Upper lobe of left lung (tissue), 6 donors: ENCODE data around the gene NBEA. TPM values are rescaled to one million over a fixed set of nuclear protein-coding genes. Genes with fewer than 3 reads are reported as not detected.

Experiments used
- ATAC-seq, 2 donors: fragments of 200-7000 bp; cut with Tn5 transposase; one replicate each; pipeline ENCODE4 v1.9.1; 2022; ENCODE audit warnings: mild to moderate bottlenecking in 2 of 2, moderate library complexity in 2 of 2; ENCODE audit not compliant: low FRiP score in 2 of 2
- DNase-seq, 2 donors: peaks; one replicate each; pipeline ENCODE4 v3.0.0-alpha.2; 2019 to 2020
- H3K27ac ChIP-seq, 4 donors: fragments of 200-600 bp; sonication (generic); one replicate each; pipeline ENCODE4 v1.5.1; 2016 to 2019
- H3K27me3 ChIP-seq, 4 donors: fragments of 200-600 bp; sonication (generic); one replicate each; pipeline ENCODE4 v1.5.1; 2017 to 2019
- H3K36me3 ChIP-seq, 4 donors: fragments of 200-600 bp; sonication (generic); one replicate each; pipeline ENCODE4 v1.5.1; 2016 to 2019
- H3K4me1 ChIP-seq, 4 donors: fragments of 200-600 bp; sonication (generic); one replicate each; pipeline ENCODE4 v1.5.1; 2018 to 2019
- H3K4me3 ChIP-seq, 4 donors: fragments of 200-600 bp; sonication (generic); one replicate each; pipeline ENCODE4 v1.5.1; 2017 to 2019; ENCODE audit warnings: mild to moderate bottlenecking in 2 of 4, moderate library complexity in 1 of 4
- H3K9me3 ChIP-seq, 4 donors: fragments of 200-600 bp; sonication (generic); one replicate each; pipeline ENCODE4 v1.5.1; 2018 to 2019
- EP300 ChIP-seq, 4 donors: sonication (generic); formaldehyde crosslinking; IDR thresholded peaks; one replicate each; pipeline ENCODE4 v1.5.1; 2017; ENCODE audit warnings: antibody characterized with exemption in 4 of 4, control low read depth in 2 of 4
- POLR2A ChIP-seq, 4 donors: fragments of 450-650 bp; IDR thresholded peaks; one replicate each; pipeline ENCODE4 v1.5.1; 2016 to 2017; ENCODE audit warnings: antibody characterized with exemption in 4 of 4, mild to moderate bottlenecking in 2 of 4
- POLR2AphosphoS5 ChIP-seq, 2 donors: sonication (generic); formaldehyde crosslinking; IDR thresholded peaks; one replicate each; pipeline ENCODE4 v1.5.1; 2017; ENCODE audit warnings: antibody characterized with exemption in 2 of 2
- WGBS, 2 donors: methylation state at CpG; one replicate each; pipeline ENCODE4 v1.1.5; 2017 to 2018; 5-methylcytosine and 5-hydroxymethylcytosine counted together
- total RNA-seq, 6 donors: library from RNA; depleted of rRNA in 4 of 6; stranded (reverse); fragments of >200 nt in 4 of 6; gene quantifications; one replicate each; pipeline versions ENCODE4 v1.1.0 to v1.2.1, GENCODE V29; 2016 to 2021
- TF ChIP-seq, protein P1 (sequence below), 6 experiments: fragments of 450-650 bp in 4 of 6; fragments of 200-600 bp in 2 of 6; sonication (generic) in 2 of 6; IDR thresholded peaks; one replicate each; pipeline ENCODE4 v1.5.1; 2016 to 2019; ENCODE audit warnings: antibody characterized with exemption in 6 of 6
- donor health status: DM: no; HTN: no; CAD: no; lungs with moderate emphysema.
- donor health status: DM: no; HTN: yes; CAD: no; lungs with severe emphysema.

NBEA gene
- total RNA-seq, 6 donors from 2014 or later = 2.7 to 21.4 (median 5.5) TPM

GRCh38 chr13:35714121-35714520 is 772.1 kb downstream of the NBEA start:
- no peaks in the 10 kb centered on the region for H3K9me3 ChIP-seq
- 71 to 75% methylated on average over 6 of the region's 6 CpGs for WGBS, 2 donors

DNA sequence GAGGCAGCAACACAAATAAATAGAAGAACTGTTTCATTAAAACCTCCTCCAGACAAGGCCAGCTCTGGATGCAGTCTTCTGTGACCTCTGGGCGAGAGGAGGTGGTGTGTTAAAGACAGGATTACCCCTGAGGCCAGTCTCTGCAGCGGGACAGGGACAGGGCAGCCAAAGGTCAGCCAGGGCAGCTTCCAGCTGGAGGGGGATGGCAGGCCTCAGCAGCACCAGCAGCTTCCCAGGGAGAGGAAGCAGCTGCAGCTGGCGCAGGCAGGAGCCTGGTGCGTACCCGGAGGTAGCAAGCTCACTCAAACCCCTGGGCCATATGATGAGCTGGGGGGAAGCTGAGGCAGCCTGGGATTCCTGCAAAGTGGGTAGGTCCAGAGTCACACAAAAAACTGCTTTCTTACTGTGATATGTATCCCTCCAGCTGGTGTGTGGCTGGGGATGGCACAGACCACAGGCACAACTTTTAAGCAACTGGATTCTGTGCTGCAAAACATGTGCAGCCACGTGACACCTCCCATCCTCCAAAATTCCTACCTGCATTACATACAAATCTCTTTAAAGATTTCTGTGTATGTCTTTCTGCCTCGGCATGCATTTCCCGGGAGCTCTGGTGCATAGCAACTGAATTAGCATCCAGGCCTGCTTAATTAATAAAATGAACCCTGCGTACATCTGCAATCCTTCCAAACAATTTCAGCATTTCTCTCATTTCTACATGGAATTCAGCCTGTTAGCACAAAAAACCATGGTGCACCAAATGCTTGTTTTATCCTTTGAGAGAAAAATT is 772.7 kb downstream of the NBEA start:
- no peaks in the 10 kb centered on the region for H3K27me3 ChIP-seq
- TF ChIP-seq POLR2AphosphoS5 (IDR thresholded peaks at IDR 0.05) (peak in 1 of 2 donors; percentile 23), POLR2A (IDR thresholded peaks at IDR 0.05) (no peak), EP300 (IDR thresholded peaks at IDR 0.05) (no peak)
- TF ChIP-seq, protein P1, sequence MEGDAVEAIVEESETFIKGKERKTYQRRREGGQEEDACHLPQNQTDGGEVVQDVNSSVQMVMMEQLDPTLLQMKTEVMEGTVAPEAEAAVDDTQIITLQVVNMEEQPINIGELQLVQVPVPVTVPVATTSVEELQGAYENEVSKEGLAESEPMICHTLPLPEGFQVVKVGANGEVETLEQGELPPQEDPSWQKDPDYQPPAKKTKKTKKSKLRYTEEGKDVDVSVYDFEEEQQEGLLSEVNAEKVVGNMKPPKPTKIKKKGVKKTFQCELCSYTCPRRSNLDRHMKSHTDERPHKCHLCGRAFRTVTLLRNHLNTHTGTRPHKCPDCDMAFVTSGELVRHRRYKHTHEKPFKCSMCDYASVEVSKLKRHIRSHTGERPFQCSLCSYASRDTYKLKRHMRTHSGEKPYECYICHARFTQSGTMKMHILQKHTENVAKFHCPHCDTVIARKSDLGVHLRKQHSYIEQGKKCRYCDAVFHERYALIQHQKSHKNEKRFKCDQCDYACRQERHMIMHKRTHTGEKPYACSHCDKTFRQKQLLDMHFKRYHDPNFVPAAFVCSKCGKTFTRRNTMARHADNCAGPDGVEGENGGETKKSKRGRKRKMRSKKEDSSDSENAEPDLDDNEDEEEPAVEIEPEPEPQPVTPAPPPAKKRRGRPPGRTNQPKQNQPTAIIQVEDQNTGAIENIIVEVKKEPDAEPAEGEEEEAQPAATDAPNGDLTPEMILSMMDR (IDR thresholded peaks at IDR 0.05) = no peak
- ATAC-seq = no peak
- peak in 1 of 2 donors; percentile 54 for DNase-seq
- H3K4me1 ChIP-seq = peaks cover 0 to 2% (median 0%) of the 10 kb centered on the region in 4 donors
- no peaks in the 10 kb centered on the region for H3K9me3 ChIP-seq
- no peak overlapping the region for H3K4me3 ChIP-seq
- no peak overlapping the region for H3K27ac ChIP-seq
- 68 to 82% methylated on average over 6 to 9 of the region's 9 CpGs for WGBS, 2 donors
- no peaks in the 10 kb centered on the region for H3K36me3 ChIP-seq

More at GRCh38 chr13:35714121-35714520, 772.1 kb downstream of the NBEA start:
- TF ChIP-seq, protein P1 (IDR thresholded peaks at IDR 0.05) = no peak
- no peak for TF ChIP-seq POLR2AphosphoS5 (IDR thresholded peaks at IDR 0.05)
- TF ChIP-seq EP300 (IDR thresholded peaks at IDR 0.05) = no peak
- TF ChIP-seq POLR2A (IDR thresholded peaks at IDR 0.05) = no peak
- H3K27ac ChIP-seq = no peak overlapping the region
- peaks cover 0 to 2% (median 0%) of the 10 kb centered on the region in 4 donors for H3K4me1 ChIP-seq
- no peak for DNase-seq
- ATAC-seq = no peak
- no peaks in the 10 kb centered on the region for H3K27me3 ChIP-seq
- H3K36me3 ChIP-seq = no peaks in the 10 kb centered on the region
- H3K4me3 ChIP-seq = no peak overlapping the region

- no peaks in the 10 kb centered on the region for H3K27me3 ChIP-seq
- WGBS, 2 donors = 64 to 67% methylated on average over 4 of the region's 4 CpGs
- no peak overlapping the region for H3K4me3 ChIP-seq
- H3K36me3 ChIP-seq = no peaks in the 10 kb centered on the region
- H3K4me1 ChIP-seq = peaks cover 0 to 7% (median 5%) of the 10 kb centered on the region in 4 donors
- no peak overlapping the region for H3K27ac ChIP-seq
- H3K9me3 ChIP-seq = no peaks in the 10 kb centered on the region
- TF ChIP-seq POLR2AphosphoS5 (IDR thresholded peaks at IDR 0.05) (no peak), EP300 (IDR thresholded peaks at IDR 0.05) (peak in 1 of 4 donors; percentile 39), POLR2A (IDR thresholded peaks at IDR 0.05) (no peak)
- TF ChIP-seq, protein P1 (IDR thresholded peaks at IDR 0.05) = no peak
- DNase-seq (peak in 1 of 2 donors; percentile 52), ATAC-seq (peak; percentile 65 to 80)
These were observed 774.1 kb downstream of the NBEA start for GRCh38 chr13:35716186-35716585.

GRCh38 chr13:35716729-35717128 is 774.7 kb downstream of the NBEA start:
- H3K27ac ChIP-seq = no peak overlapping the region
- no peak for TF ChIP-seq POLR2AphosphoS5 (IDR thresholded peaks at IDR 0.05)
- no peak for TF ChIP-seq POLR2A (IDR thresholded peaks at IDR 0.05)
- no peak for TF ChIP-seq EP300 (IDR thresholded peaks at IDR 0.05)
- TF ChIP-seq, protein P1 (IDR thresholded peaks at IDR 0.05) = no peak
- no peaks in the 10 kb centered on the region for H3K36me3 ChIP-seq
- peak in 1 of 2 donors; percentile 7 for ATAC-seq
- no peaks in the 10 kb centered on the region for H3K9me3 ChIP-seq
- no peaks in the 10 kb centered on the region for H3K27me3 ChIP-seq
- no peak overlapping the region for H3K4me3 ChIP-seq
- peak in 1 of 2 donors; percentile 78 for DNase-seq
- WGBS, 2 donors = 80 to 91% methylated on average over 7 to 15 of the region's 15 CpGs
- peaks cover 0 to 7% (median 5%) of the 10 kb centered on the region in 4 donors for H3K4me1 ChIP-seq
